HepG2 (cell line): Measurements from ENCODE around the gene PLXND1. TPM values are rescaled to one million over a fixed set of nuclear protein-coding genes. Genes with fewer than 3 reads are reported as not detected.
A peak's percentile ranks its signal among the peaks of the same experiment; 100 is the strongest.

Source experiments
- ATAC-seq: fragments of 200-7000 bp; cut with Tn5 transposase; 3 replicates; pipeline ENCODE4 v1.9.1; 2020; ENCODE audit warnings: mild to moderate bottlenecking, moderate library complexity
- BruUV-seq: library from RNA; stranded (reverse); fragments of 400-500 nt; replicated peaks from 2 replicates; lab custom pipeline; 2021; lab: Mats Ljungman, UMichigan
- CTCF ChIA-PET: fragments of 300-600 bp; formaldehyde crosslinking; extraction: SDS; loops from one replicate; lab custom pipeline; 2021; ENCODE audit warnings: low total read pairs, inconsistent platforms, low intra/inter-chr PET ratio; lab: Yijun Ruan, JAX
- POLR2A ChIA-PET: fragments of 350-600 bp; sonication (Branson Sonifier 250); formaldehyde crosslinking; loops from one replicate; lab custom pipeline; 2020; ENCODE audit warnings: antibody characterized with exemption, inconsistent platforms; lab: Yijun Ruan, JAX
- DNase-seq: peaks from one replicate; pipeline ENCODE4 v3.0.0-alpha.2; 2015; ENCODE audit warnings: low spot score
- FAIRE-seq: peaks from 3 replicates; lab custom pipeline; 2011; peaks lifted over from hg19 to GRCh38; lab: Jason Lieb, UNC
- H2AFZ ChIP-seq: one replicate; pipeline ENCODE4 v1.6.1; 2011; ENCODE audit warnings: low read length, inconsistent platforms
- H3K27ac ChIP-seq: fragments of 300-600 bp; 3 replicates; pipeline ENCODE4 v1.8.0; 2011; ENCODE audit warnings: mixed run types, mild to moderate bottlenecking, mixed read lengths, low read length, inconsistent platforms; ENCODE audit not compliant: insufficient read depth; ENCODE audit errors: extremely low read length
- H3K27me3 ChIP-seq, 2 experiments: fragments of 200-600 bp in 1 of 2; 2 replicates in 1 of 2; 3 replicates in 1 of 2; pipeline versions ENCODE4 v1.6.0 to v1.8.0; 2011; ENCODE audit warnings: low read length in 2 of 2, mild to moderate bottlenecking in 2 of 2, moderate library complexity in 2 of 2, inconsistent platforms in 1 of 2; ENCODE audit not compliant: insufficient read depth in 2 of 2, control insufficient read depth in 1 of 2
- H3K36me3 ChIP-seq, 2 experiments: fragments of 200-600 bp in 1 of 2; replicated peaks in 1 of 2; 2 replicates in 1 of 2; 3 replicates in 1 of 2; pipeline versions ENCODE4 v1.5.1 to v1.8.0; 2011; ENCODE audit warnings: low read length in 2 of 2, inconsistent platforms in 1 of 2; ENCODE audit not compliant: insufficient read depth in 2 of 2, control insufficient read depth in 1 of 2
- H3K4me1 ChIP-seq: 2 replicates; pipeline ENCODE4 v1.5.1; 2012; ENCODE audit warnings: low read length, inconsistent platforms; ENCODE audit not compliant: insufficient read depth
- H3K4me2 ChIP-seq: 2 replicates; pipeline ENCODE4 v1.6.0; 2011; ENCODE audit warnings: low read depth, low read length, inconsistent platforms
- H3K4me3 ChIP-seq, 3 experiments: fragments of 200-600 bp in 1 of 3; sonication (generic), shearing (Covaris generic) in 1 of 3; replicated peaks in 1 of 3; 2 replicates each; pipeline ENCODE4 v1.5.1; 2011 to 2016; ENCODE audit warnings: low read length in 3 of 3, inconsistent platforms in 2 of 3, low read depth in 2 of 3, mild to moderate bottlenecking in 2 of 3, control low read depth in 1 of 3, mixed read lengths in 1 of 3; ENCODE audit not compliant: insufficient read depth in 1 of 3
- H3K79me2 ChIP-seq: one replicate; pipeline ENCODE4 v1.6.1; 2011; ENCODE audit warnings: low read length, inconsistent platforms; ENCODE audit not compliant: insufficient read depth
- H3K9ac ChIP-seq: 2 replicates; pipeline ENCODE4 v1.6.0; 2011; ENCODE audit warnings: mild to moderate bottlenecking, low read depth, low read length, inconsistent platforms; ENCODE audit not compliant: insufficient read depth
- H3K9me3 ChIP-seq: 2 replicates; pipeline ENCODE4 v1.5.1; 2012; ENCODE audit warnings: mild to moderate bottlenecking, low read length
- H4K20me1 ChIP-seq: 2 replicates; pipeline ENCODE4 v1.6.0; 2011; ENCODE audit warnings: inconsistent platforms, mild to moderate bottlenecking, low read length, moderate library complexity; ENCODE audit not compliant: insufficient read depth
- GABPA ChIP-seq, 2 experiments: IDR thresholded peaks; 2 replicates each; pipeline ENCODE4 v1.6.1; 2011 to 2016; ENCODE audit warnings: low read depth in 2 of 2, low read length in 1 of 2, missing biosample characterization in 1 of 2, missing genetic modification characterization in 1 of 2
- HDAC2 ChIP-seq: sonication (generic); formaldehyde crosslinking; IDR thresholded peaks from 2 replicates; pipeline ENCODE4 v1.4.0; 2020; ENCODE audit warnings: missing genetic modification reagents
- HNRNPUL1 ChIP-seq: fragments of 200-400 bp; formaldehyde crosslinking; IDR thresholded peaks from 2 replicates; pipeline ENCODE4 v1.6.1; 2017; ENCODE audit warnings: low read depth, mild to moderate bottlenecking, low read length, moderate library complexity
- KDM1A ChIP-seq: IDR thresholded peaks from 2 replicates; pipeline ENCODE4 v1.6.1; 2016; ENCODE audit warnings: missing compliant biosample characterization
- PRMT3 ChIP-seq: sonication (generic); formaldehyde crosslinking; IDR thresholded peaks from 2 replicates; pipeline ENCODE4 v1.8.1; 2022; ENCODE audit warnings: low read depth, mild to moderate bottlenecking, moderate library complexity, missing genetic modification reagents, borderline replicate concordance
- SOX5 ChIP-seq: IDR thresholded peaks from 2 replicates; pipeline ENCODE4 v1.6.1; 2016; ENCODE audit warnings: borderline replicate concordance
- TEAD3 ChIP-seq: optimal IDR thresholded peaks from 2 replicates; pipeline ENCODE3; 2016; ENCODE audit warnings: borderline replicate concordance
- ZGPAT ChIP-seq: IDR thresholded peaks from 2 replicates; pipeline ENCODE4 v1.6.1; 2016; ENCODE audit warnings: mild to moderate bottlenecking
- ZNF605 ChIP-seq: sonication (generic); formaldehyde crosslinking; IDR thresholded peaks from 2 replicates; pipeline ENCODE4 v1.8.0; 2022; ENCODE audit warnings: mild to moderate bottlenecking, missing genetic modification reagents
- WGBS: methylation state at CpG from one replicate; pipeline ENCODE4 v1.1.6; 2017; ENCODE audit warnings: low lambda C conversion rate; 5-methylcytosine and 5-hydroxymethylcytosine counted together
- in situ Hi-C: cut with HindIII; loops from 2 replicates; pipeline ENCODE4 v1.10.0; 2017; ENCODE audit warnings: low pct_unique_long_range_greater_than_20kb; ENCODE audit not compliant: extremely low pct_ligation_motif_present
- intact Hi-C: fragments of 100-400 bp; cut with micrococcal nuclease; formaldehyde crosslinking; loops from one replicate; pipeline ENCODE4 v1.10.0; 2022; ENCODE audit not compliant: unreplicated experiment
- polyA plus RNA-seq, 8 experiments: library from polyadenylated mRNA; depleted of rRNA in 3 of 8; stranded (reverse) in 7 of 8; unstranded in 1 of 8; fragments of >200 nt; fragmentation: Illumina TruSeq in 4 of 8; extraction: Trizol in 4 of 8; gene quantifications; 2 replicates each; pipeline versions ENCODE4 v1.2.1 to v1.2.3, GENCODE V29; 2011 to 2016; ENCODE audit warnings: low read depth in 4 of 8, missing spikeins in 1 of 8, mixed read lengths in 1 of 8; ENCODE audit not compliant: insufficient read depth in 1 of 8
- total RNA-seq, 5 experiments: library from RNA; depleted of rRNA; stranded (reverse); fragments of >200 nt; fragmentation: Illumina TruSeq; extraction: Trizol; gene quantifications; 2 replicates each; pipeline ENCODE4 v1.2.3, GENCODE V29; 2016; ENCODE audit warnings: low read depth in 1 of 5
- TF ChIP-seq, protein P1 (sequence below): IDR thresholded peaks from 2 replicates; pipeline ENCODE4 v1.6.1; 2016

PLXND1 gene
- total and polyA plus RNA-seq, 2 of the 13 experiments (the other 11 are each of a cell fraction or from before 2014, with no cell fraction given): 15.9 to 42.0 TPM

GRCh38 chr3:129623447-129624118, 17.1 kb upstream of the PLXND1 start (continued):
- TF ChIP-seq, protein P1, sequence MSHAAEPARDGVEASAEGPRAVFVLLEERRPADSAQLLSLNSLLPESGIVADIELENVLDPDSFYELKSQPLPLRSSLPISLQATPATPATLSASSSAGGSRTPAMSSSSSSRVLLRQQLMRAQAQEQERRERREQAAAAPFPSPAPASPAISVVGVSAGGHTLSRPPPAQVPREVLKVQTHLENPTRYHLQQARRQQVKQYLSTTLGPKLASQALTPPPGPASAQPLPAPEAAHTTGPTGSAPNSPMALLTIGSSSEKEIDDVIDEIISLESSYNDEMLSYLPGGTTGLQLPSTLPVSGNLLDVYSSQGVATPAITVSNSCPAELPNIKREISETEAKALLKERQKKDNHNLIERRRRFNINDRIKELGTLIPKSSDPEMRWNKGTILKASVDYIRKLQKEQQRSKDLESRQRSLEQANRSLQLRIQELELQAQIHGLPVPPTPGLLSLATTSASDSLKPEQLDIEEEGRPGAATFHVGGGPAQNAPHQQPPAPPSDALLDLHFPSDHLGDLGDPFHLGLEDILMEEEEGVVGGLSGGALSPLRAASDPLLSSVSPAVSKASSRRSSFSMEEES: peak; percentile 67; the same call in 1 of the 2 replicates
- TF ChIP-seq PRMT3 (CRISPR knock-in tag): no peak
- TF ChIP-seq TEAD3 (CRISPR knock-in tag): no peak
- peak; percentile 44; the same call in 1 of the 2 replicates for TF ChIP-seq HDAC2 (CRISPR knock-in tag)
- TF ChIP-seq HNRNPUL1: no peak
- TF ChIP-seq ZGPAT (CRISPR knock-in tag): peak; percentile 64; the same call in 1 of the 2 replicates
- TF ChIP-seq KDM1A: peak; percentile 84
- TF ChIP-seq GABPA (IDR thresholded peaks at IDR 0.05; ENCODE audit: low read depth, low read length): no peak
- TF ChIP-seq GABPA (CRISPR knock-in tag; IDR thresholded peaks at IDR 0.05; ENCODE audit: low read depth): peak; percentile 77

- CTCF ChIA-PET: no interaction called here
- no peaks in the 10 kb centered on the region for H3K36me3 ChIP-seq
- no peak overlapping the region for H3K4me2 ChIP-seq
- H4K20me1 ChIP-seq: no peaks in the 10 kb centered on the region
- POLR2A ChIA-PET: interaction anchor here (1.5 kb wide), 1 partner anchor 26 kb away, joined by 4 read pairs; no protein-coding TSS in a partner anchor
- in situ Hi-C loops: no loop called here
- intact Hi-C loops: loop anchor here (10.0 kb wide), 1 partner anchor 238 kb away; no protein-coding TSS in a partner anchor
- DNase-seq (no peak), FAIRE-seq (no peak), ATAC-seq (no peak)
- no peaks in the 10 kb centered on the region for H3K9me3 ChIP-seq
- H3K9ac ChIP-seq: no peak overlapping the region
- H3K27ac ChIP-seq: no peak overlapping the region
- no peak overlapping the region for H3K4me3 ChIP-seq
- BruUV-seq: no TSS peak
- no peaks in the 10 kb centered on the region; a peak in 1 of 5 replicates for H3K27me3 ChIP-seq
- TF ChIP-seq ZNF605 (CRISPR knock-in tag) (0 out of 2 replicates have a peak, but pooled peaks have one; percentile 11), SOX5 (no peak)
- WGBS: no CpG with 5 or more reads among the region's 10 CpGs
- peaks cover 83% of the 10 kb centered on the region for H3K4me1 ChIP-seq
- peaks cover 8% of the 10 kb centered on the region for H3K79me2 ChIP-seq
- H2AFZ ChIP-seq: no peak overlapping the region
Observed at GRCh38 chr3:129622933-129623332, 16.5 kb upstream of the PLXND1 start.
